MM.1S (cell line): ENCODE results near the gene FRMD8.

Source experiments
- DNase-seq: peaks from one replicate; pipeline ENCODE4 v3.0.0-alpha.2; 2015
- H2AFZ ChIP-seq: fragments of 300-600 bp; sonication (generic); 2 replicates; pipeline ENCODE4 v1.6.0; 2016; ENCODE audit warnings: antibody characterized with exemption, low read length
- H3F3A ChIP-seq: fragments of 300-600 bp; sonication (generic); 2 replicates; pipeline ENCODE4 v1.6.1; 2016; ENCODE audit warnings: mild to moderate bottlenecking, antibody characterized with exemption, low read length, moderate library complexity, mixed read lengths; ENCODE audit not compliant: insufficient read depth
- H3K27ac ChIP-seq: fragments of 300-600 bp; sonication (generic); 2 replicates; pipeline ENCODE4 v1.5.1; 2016; ENCODE audit warnings: mild to moderate bottlenecking, low read length
- H3K27me3 ChIP-seq: fragments of 300-600 bp; sonication (generic); replicated peaks from 2 replicates; pipeline ENCODE4 v1.6.0; 2016; ENCODE audit warnings: low read length; ENCODE audit not compliant: insufficient read depth
- H3K36me3 ChIP-seq: fragments of 300-600 bp; sonication (generic); replicated peaks from 2 replicates; pipeline ENCODE4 v1.6.1; 2016; ENCODE audit warnings: mild to moderate bottlenecking, low read length, mixed read lengths; ENCODE audit not compliant: insufficient read depth
- H3K4me1 ChIP-seq: fragments of 300-600 bp; sonication (generic); 2 replicates; pipeline ENCODE4 v1.6.1; 2016; ENCODE audit warnings: low read length, mixed read lengths
- H3K4me2 ChIP-seq: fragments of 300-600 bp; sonication (generic); 2 replicates; pipeline ENCODE4 v1.6.0; 2016; ENCODE audit warnings: low read depth, low read length
- H3K4me3 ChIP-seq: fragments of 300-600 bp; sonication (generic); 2 replicates; pipeline ENCODE4 v1.5.1; 2016; ENCODE audit warnings: low read length, mixed read lengths
- H3K79me2 ChIP-seq: fragments of 300-600 bp; sonication (generic); 2 replicates; pipeline ENCODE4 v1.6.1; 2016; ENCODE audit warnings: mixed run types, low read length, mixed read lengths
- H3K9ac ChIP-seq: fragments of 300-600 bp; sonication (generic); 2 replicates; pipeline ENCODE4 v1.6.1; 2016; ENCODE audit warnings: low read length, mixed read lengths
- H3K9me2 ChIP-seq: fragments of 300-600 bp; sonication (generic); replicated peaks from 2 replicates; pipeline ENCODE4 v1.6.1; 2016; ENCODE audit warnings: mild to moderate bottlenecking, low read length, mixed read lengths; ENCODE audit not compliant: insufficient read depth
- H3K9me3 ChIP-seq: fragments of 300-600 bp; sonication (generic); replicated peaks from 2 replicates; pipeline ENCODE4 v1.6.1; 2016; ENCODE audit warnings: mild to moderate bottlenecking, low read length, mixed read lengths; ENCODE audit not compliant: insufficient read depth
- H4K20me1 ChIP-seq: fragments of 300-600 bp; sonication (generic); 2 replicates; pipeline ENCODE4 v1.6.1; 2016; ENCODE audit warnings: mild to moderate bottlenecking, low read length, moderate library complexity, mixed read lengths; ENCODE audit not compliant: insufficient read depth
- CTCF ChIP-seq: fragments of 300-600 bp; sonication (generic); IDR thresholded peaks from 2 replicates; pipeline ENCODE4 v1.5.1; 2016; ENCODE audit warnings: antibody characterized with exemption, low read length, mixed read lengths
- EZH2 ChIP-seq: fragments of 300-600 bp; sonication (generic); optimal IDR thresholded peaks from 2 replicates; pipeline ENCODE3; 2017; ENCODE audit warnings: low read depth, mild to moderate bottlenecking, antibody characterized with exemption, low read length, mixed read lengths
- EZH2phosphoT487 ChIP-seq: fragments of 300-600 bp; sonication (generic); IDR thresholded peaks from 2 replicates; pipeline ENCODE4 v1.6.1; 2018; ENCODE audit warnings: antibody characterized with exemption, low read length

FRMD8 gene

GRCh38 chr11:65378208-65378927 lies 8.1 kb upstream of the FRMD8 start:
- Histone ChIP-seq H3K36me3 (no peaks in the 10 kb centered on the region), H2AFZ (no peak overlapping the region), H3K4me2 (no peak overlapping the region), H3K79me2 (peaks cover 10% of the 10 kb centered on the region), H3K4me1 (peaks cover 7% of the 10 kb centered on the region), H3F3A (peaks cover 17% of the 10 kb centered on the region), H3K27ac (no peak overlapping the region), H3K9ac (no peak overlapping the region), H3K9me3 (no peaks in the 10 kb centered on the region), H3K9me2 (no peaks in the 10 kb centered on the region), H3K27me3 (no peaks in the 10 kb centered on the region), H3K4me3 (no peak overlapping the region), H4K20me1 (no peaks in the 10 kb centered on the region)
- no peak for DNase-seq
- TF ChIP-seq CTCF = no peak
- no peak for TF ChIP-seq EZH2
- TF ChIP-seq EZH2phosphoT487 = no peak

- Histone ChIP-seq H3K79me2 (peaks cover 10% of the 10 kb centered on the region), H3K4me1 (peaks cover 7% of the 10 kb centered on the region), H3K9me3 (no peaks in the 10 kb centered on the region), H3K27me3 (no peaks in the 10 kb centered on the region), H2AFZ (no peak overlapping the region), H3F3A (peaks cover 17% of the 10 kb centered on the region), H3K36me3 (no peaks in the 10 kb centered on the region), H3K27ac (no peak overlapping the region), H4K20me1 (no peaks in the 10 kb centered on the region), H3K4me3 (no peak overlapping the region), H3K4me2 (no peak overlapping the region), H3K9ac (no peak overlapping the region), H3K9me2 (no peaks in the 10 kb centered on the region)
- DNase-seq = no peak
- TF ChIP-seq EZH2phosphoT487 = no peak
- no peak for TF ChIP-seq CTCF
- no peak for TF ChIP-seq EZH2
Measured at GRCh38 chr11:65378928-65379638, 7.4 kb upstream of the FRMD8 start.

DNA sequence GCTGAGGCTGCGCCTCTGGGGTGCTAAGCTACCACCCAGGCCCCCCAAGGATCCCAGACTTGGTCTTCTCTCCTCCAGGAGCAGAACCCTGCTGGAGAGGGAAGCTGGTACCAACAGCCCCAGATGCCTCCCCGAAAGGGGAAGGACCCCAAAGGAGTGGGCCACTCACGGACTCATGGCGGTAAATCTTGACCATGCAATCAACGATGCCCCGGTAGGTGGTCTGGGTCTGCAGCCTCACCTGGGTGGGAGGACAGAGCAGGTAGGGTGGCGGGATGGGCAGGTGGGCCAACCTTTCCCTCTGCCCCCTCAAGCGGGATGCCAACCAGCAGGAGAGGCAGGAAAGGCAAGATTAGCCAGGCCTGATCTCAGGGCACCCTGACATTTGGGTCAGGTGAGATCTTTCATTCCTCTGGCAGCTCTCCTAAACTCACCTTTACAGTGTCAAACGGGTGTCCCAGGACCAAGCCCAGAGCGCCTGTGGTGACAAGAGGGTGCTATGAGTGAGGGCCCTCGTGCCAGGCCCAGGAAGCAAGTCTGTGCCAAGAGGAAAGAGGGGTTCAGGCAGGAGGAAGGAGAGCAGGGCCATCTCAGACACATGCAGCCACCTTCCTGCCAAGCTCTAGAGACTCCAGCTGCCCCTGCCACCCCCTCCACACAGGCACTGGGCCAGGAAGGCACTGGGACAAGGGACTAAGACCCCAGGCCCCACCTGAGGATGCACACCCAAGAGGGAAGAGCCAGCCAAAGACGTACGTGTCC lies 6.6 kb upstream of the FRMD8 start:
- H3K36me3 ChIP-seq = no peaks in the 10 kb centered on the region
- no peak overlapping the region for H3K4me3 ChIP-seq
- TF ChIP-seq EZH2 = no peak
- TF ChIP-seq CTCF = no peak
- no peak for TF ChIP-seq EZH2phosphoT487
- no peaks in the 10 kb centered on the region for H3K27me3 ChIP-seq
- no peaks in the 10 kb centered on the region for H4K20me1 ChIP-seq
- H3K4me1 ChIP-seq = peaks cover 7% of the 10 kb centered on the region
- H2AFZ ChIP-seq = no peak overlapping the region
- H3K79me2 ChIP-seq = peaks cover 10% of the 10 kb centered on the region
- no peak overlapping the region for H3K27ac ChIP-seq
- H3K4me2 ChIP-seq = no peak overlapping the region
- no peak overlapping the region for H3K9ac ChIP-seq
- no peak for DNase-seq
- H3F3A ChIP-seq = peaks cover 17% of the 10 kb centered on the region
- no peaks in the 10 kb centered on the region for H3K9me3 ChIP-seq
- no peaks in the 10 kb centered on the region for H3K9me2 ChIP-seq
